Stimulated activated CD4-positive, alpha-beta T cell treated with anti-CD3 and anti-CD28 coated beads, TNF-alpha, amount 100 ng/mL, for 24 hours (primary cell): ENCODE results near the gene RAB17.

Experiments
- DNase-seq, 3 experiments: peaks; one replicate each; pipeline ENCODE4 v3.0.0-alpha.2; 2020; ENCODE audit warnings: low read depth in 3 of 3

RAB17 gene

GRCh38 chr2:237564526-237565131 is 25.9 kb downstream of the RAB17 start:
- DNase-seq = no peak

- no peak for DNase-seq
Measured at GRCh38 chr2:237563816-237564215, 26.7 kb downstream of the RAB17 start.

- no peak for DNase-seq
Measured at GRCh38 chr2:237561221-237561620, 29.3 kb downstream of the RAB17 start.

GRCh38 chr2:237558961-237559641 is 31.4 kb downstream of the RAB17 start:
- DNase-seq = no peak

- no peak for DNase-seq
Measured at GRCh38 chr2:237557633-237558015, 32.9 kb downstream of the RAB17 start.

GRCh38 chr2:237556773-237557632 is 33.5 kb downstream of the RAB17 start:
- peak; percentile 22 to 47 (median 30) for DNase-seq

GRCh38 chr2:237555560-237555959 is 35.0 kb downstream of the RAB17 start:
- no peak for DNase-seq

GRCh38 chr2:237553948-237554347 is 36.6 kb downstream of the RAB17 start:
- DNase-seq = no peak

- no peak for DNase-seq
Measured at GRCh38 chr2:237552908-237553307, 37.6 kb downstream of the RAB17 start.

- no peak for DNase-seq
Measured at GRCh38 chr2:237551071-237551574, 39.4 kb downstream of the RAB17 start.

GRCh38 chr2:237549643-237550415 is 40.7 kb downstream of the RAB17 start:
- DNase-seq = no peak

GRCh38 chr2:237549216-237549615 is 41.3 kb downstream of the RAB17 start:
- no peak for DNase-seq

GRCh38 chr2:237547841-237548416 is 42.6 kb downstream of the RAB17 start:
- DNase-seq = no peak

- DNase-seq = no peak
Measured at GRCh38 chr2:237546876-237547395, 43.6 kb downstream of the RAB17 start.

- no peak for DNase-seq
Measured at GRCh38 chr2:237546040-237546875, 44.3 kb downstream of the RAB17 start.

- DNase-seq = no peak
Measured at GRCh38 chr2:237542001-237542704, 48.4 kb downstream of the RAB17 start.

- no peak for DNase-seq
Measured at GRCh38 chr2:237541243-237541642, 49.3 kb downstream of the RAB17 start.

- DNase-seq = no peak
Measured at GRCh38 chr2:237540823-237541222, 49.7 kb downstream of the RAB17 start.

GRCh38 chr2:237540223-237540775 is 50.2 kb downstream of the RAB17 start:
- DNase-seq = no peak
